ENCODE results near the gene PARL.

The PARL gene

DNA sequence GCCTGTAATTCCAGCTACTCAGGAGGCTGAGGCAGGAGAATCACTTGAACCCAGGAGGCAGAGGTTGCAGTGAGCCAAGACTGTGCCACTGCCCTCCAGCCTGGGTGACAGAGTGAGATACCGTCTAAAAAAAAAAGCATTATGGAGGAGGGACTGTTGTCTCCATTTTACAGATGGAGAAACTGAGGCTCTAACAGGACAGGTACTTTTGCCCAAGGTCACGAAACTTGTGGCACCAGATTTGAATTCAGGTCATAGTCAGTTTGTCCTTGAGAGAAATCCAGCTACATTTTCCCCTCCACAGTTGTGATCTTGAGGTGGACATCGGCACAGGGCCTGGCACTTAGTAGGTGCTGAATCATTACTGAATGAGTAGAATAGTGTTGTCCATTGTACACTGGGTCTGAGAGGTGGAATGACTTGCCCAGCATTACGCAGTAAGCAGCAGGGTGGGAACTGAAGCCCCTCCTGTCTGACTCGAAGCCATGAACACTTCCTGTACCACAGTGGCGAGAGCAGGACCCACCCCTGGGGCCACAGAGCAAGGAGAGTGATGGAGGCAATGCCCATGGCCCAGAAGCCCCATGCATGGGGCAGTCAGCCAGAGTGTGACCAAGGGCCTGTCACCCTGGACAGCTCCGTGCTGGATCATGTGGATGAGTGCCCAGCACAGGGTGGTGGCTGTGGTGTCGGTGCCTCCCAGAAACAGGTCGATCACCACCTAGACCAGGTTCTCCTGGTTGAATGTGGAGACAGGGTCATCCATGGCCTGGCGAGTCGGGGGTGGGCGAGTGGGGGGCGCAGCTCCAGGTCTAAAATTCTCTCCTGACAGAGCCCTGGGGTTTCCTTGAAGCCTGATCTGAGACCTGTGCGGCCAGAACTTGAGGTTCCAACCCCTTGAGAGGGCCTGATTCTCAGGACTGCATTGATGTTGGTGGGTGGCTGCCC lies 20.4 kb upstream of the PARL start:
- TF ChIP-seq EZH2phosphoT487 (IDR thresholded peaks at IDR 0.05; ENCODE audit: borderline replicate concordance) = no peak
- TF ChIP-seq, protein P1, sequence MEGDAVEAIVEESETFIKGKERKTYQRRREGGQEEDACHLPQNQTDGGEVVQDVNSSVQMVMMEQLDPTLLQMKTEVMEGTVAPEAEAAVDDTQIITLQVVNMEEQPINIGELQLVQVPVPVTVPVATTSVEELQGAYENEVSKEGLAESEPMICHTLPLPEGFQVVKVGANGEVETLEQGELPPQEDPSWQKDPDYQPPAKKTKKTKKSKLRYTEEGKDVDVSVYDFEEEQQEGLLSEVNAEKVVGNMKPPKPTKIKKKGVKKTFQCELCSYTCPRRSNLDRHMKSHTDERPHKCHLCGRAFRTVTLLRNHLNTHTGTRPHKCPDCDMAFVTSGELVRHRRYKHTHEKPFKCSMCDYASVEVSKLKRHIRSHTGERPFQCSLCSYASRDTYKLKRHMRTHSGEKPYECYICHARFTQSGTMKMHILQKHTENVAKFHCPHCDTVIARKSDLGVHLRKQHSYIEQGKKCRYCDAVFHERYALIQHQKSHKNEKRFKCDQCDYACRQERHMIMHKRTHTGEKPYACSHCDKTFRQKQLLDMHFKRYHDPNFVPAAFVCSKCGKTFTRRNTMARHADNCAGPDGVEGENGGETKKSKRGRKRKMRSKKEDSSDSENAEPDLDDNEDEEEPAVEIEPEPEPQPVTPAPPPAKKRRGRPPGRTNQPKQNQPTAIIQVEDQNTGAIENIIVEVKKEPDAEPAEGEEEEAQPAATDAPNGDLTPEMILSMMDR (conservative IDR thresholded peaks at IDR 0.05; ENCODE audit: low read length) = no peak

GRCh38 chr3:183898028-183898431 lies 13.3 kb upstream of the PARL start:
- Histone ChIP-seq H3K9me3 (ENCODE audit: insufficient read depth, low read depth, low read length) (no peaks in the 10 kb centered on the region), H3K36me3 (ENCODE audit: insufficient read depth, low read length) (no peaks in the 10 kb centered on the region), H3K4me3 (ENCODE audit: low read length, poor library complexity, severe bottlenecking) (no peak overlapping the region), H3K9ac (ENCODE audit: low read depth, low read length, poor library complexity, severe bottlenecking) (no peak overlapping the region), H3K79me2 (ENCODE audit: insufficient read depth, low read length) (no peaks in the 10 kb centered on the region), H3K4me1 (ENCODE audit: insufficient read depth, low read length, poor library complexity, severe bottlenecking) (no peaks in the 10 kb centered on the region), H3F3A (ENCODE audit: low read depth) (no peaks in the 10 kb centered on the region), H2AFZ (ENCODE audit: low read length) (no peak overlapping the region), H3K9me2 (replicated peaks; ENCODE audit: low read depth, low read length) (no peaks in the 10 kb centered on the region), H4K20me1 (ENCODE audit: insufficient read depth, low read length, poor library complexity, severe bottlenecking) (no peaks in the 10 kb centered on the region), H3K4me2 (ENCODE audit: low read depth, low read length, poor library complexity, severe bottlenecking) (no peak overlapping the region), H3K27me3 (ENCODE audit: insufficient read depth, low read length, poor library complexity, severe bottlenecking) (no peaks in the 10 kb centered on the region)
- TF ChIP-seq EZH2phosphoT487 (IDR thresholded peaks at IDR 0.05; ENCODE audit: borderline replicate concordance) = no peak
- TF ChIP-seq, protein P1 (conservative IDR thresholded peaks at IDR 0.05; ENCODE audit: low read length) = peak; percentile 29; the same call in 1 of the 2 replicates

More for the DNA sequence above, 20.4 kb upstream of the PARL start:
- H3K27me3 ChIP-seq (ENCODE audit: insufficient read depth, low read length, poor library complexity, severe bottlenecking) = no peaks in the 10 kb centered on the region
- H3K9me2 ChIP-seq (replicated peaks; ENCODE audit: low read depth, low read length) = no peaks in the 10 kb centered on the region
- H3K4me3 ChIP-seq (ENCODE audit: low read length, poor library complexity, severe bottlenecking) = no peak overlapping the region
- H4K20me1 ChIP-seq (ENCODE audit: insufficient read depth, low read length, poor library complexity, severe bottlenecking) = no peaks in the 10 kb centered on the region
- no peaks in the 10 kb centered on the region for H3K9me3 ChIP-seq (ENCODE audit: insufficient read depth, low read depth, low read length)
- no peak overlapping the region for H2AFZ ChIP-seq (ENCODE audit: low read length)
- H3K36me3 ChIP-seq (ENCODE audit: insufficient read depth, low read length) = no peaks in the 10 kb centered on the region
- no peak overlapping the region for H3K4me2 ChIP-seq (ENCODE audit: low read depth, low read length, poor library complexity, severe bottlenecking)
- H3K79me2 ChIP-seq (ENCODE audit: insufficient read depth, low read length) = no peaks in the 10 kb centered on the region
- H3K9ac ChIP-seq (ENCODE audit: low read depth, low read length, poor library complexity, severe bottlenecking) = no peak overlapping the region
- no peaks in the 10 kb centered on the region for H3F3A ChIP-seq (ENCODE audit: low read depth)
- H3K4me1 ChIP-seq (ENCODE audit: insufficient read depth, low read length, poor library complexity, severe bottlenecking) = no peaks in the 10 kb centered on the region

DNA sequence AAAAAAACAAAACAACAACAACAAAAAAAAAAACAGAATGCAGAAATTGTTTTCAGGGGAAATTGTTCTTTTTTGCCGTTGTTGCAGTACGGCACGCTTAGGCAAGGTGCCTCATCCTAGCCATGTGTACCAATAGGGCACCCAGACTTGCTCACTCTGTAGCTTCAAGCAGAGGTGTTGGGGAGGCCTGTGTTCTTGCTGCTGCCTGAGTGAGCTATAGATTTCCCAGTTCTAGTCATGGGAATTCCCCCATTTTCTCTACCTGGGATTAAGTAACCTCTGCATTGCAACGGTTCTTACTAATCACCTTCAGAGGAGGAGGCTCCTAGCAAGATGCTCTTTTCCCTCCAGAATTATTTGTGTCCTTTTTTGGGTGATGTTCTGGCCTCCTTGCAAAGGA lies 12.9 kb upstream of the PARL start:
- no peak overlapping the region for H3K4me3 ChIP-seq (ENCODE audit: low read length, poor library complexity, severe bottlenecking)
- TF ChIP-seq, protein P1 (conservative IDR thresholded peaks at IDR 0.05; ENCODE audit: low read length) = no peak
- no peak for TF ChIP-seq EZH2phosphoT487 (IDR thresholded peaks at IDR 0.05; ENCODE audit: borderline replicate concordance)
- no peak overlapping the region for H3K4me2 ChIP-seq (ENCODE audit: low read depth, low read length, poor library complexity, severe bottlenecking)
- no peaks in the 10 kb centered on the region for H3K36me3 ChIP-seq (ENCODE audit: insufficient read depth, low read length)
- H3F3A ChIP-seq (ENCODE audit: low read depth) = no peaks in the 10 kb centered on the region
- H3K79me2 ChIP-seq (ENCODE audit: insufficient read depth, low read length) = no peaks in the 10 kb centered on the region
- H3K9ac ChIP-seq (ENCODE audit: low read depth, low read length, poor library complexity, severe bottlenecking) = no peak overlapping the region
- no peaks in the 10 kb centered on the region for H3K27me3 ChIP-seq (ENCODE audit: insufficient read depth, low read length, poor library complexity, severe bottlenecking)
- no peak overlapping the region for H2AFZ ChIP-seq (ENCODE audit: low read length)
- H3K9me3 ChIP-seq (ENCODE audit: insufficient read depth, low read depth, low read length) = no peaks in the 10 kb centered on the region
- no peaks in the 10 kb centered on the region for H3K4me1 ChIP-seq (ENCODE audit: insufficient read depth, low read length, poor library complexity, severe bottlenecking)
- H4K20me1 ChIP-seq (ENCODE audit: insufficient read depth, low read length, poor library complexity, severe bottlenecking) = no peaks in the 10 kb centered on the region
- H3K9me2 ChIP-seq (replicated peaks; ENCODE audit: low read depth, low read length) = no peaks in the 10 kb centered on the region
